ENCODE results near the gene SCO2. TPM values are rescaled to one million over a fixed set of nuclear protein-coding genes. Genes with fewer than 3 reads are reported as not detected.

The SCO2 gene
- total and polyA plus RNA-seq, 10 of the 15 experiments (the other 5 are each of a cell fraction or from before 2014, with no cell fraction given): 0.18 to 16.0 (median 2.4) TPM; not detected in 1

GRCh38 chr22:50526108-50526833 lies 873 bp upstream of the SCO2 start (continued):
- TF ChIP-seq RUNX3 (IDR thresholded peaks at IDR 0.05; ENCODE audit: low read length): no peak
- TF ChIP-seq, protein P1, sequence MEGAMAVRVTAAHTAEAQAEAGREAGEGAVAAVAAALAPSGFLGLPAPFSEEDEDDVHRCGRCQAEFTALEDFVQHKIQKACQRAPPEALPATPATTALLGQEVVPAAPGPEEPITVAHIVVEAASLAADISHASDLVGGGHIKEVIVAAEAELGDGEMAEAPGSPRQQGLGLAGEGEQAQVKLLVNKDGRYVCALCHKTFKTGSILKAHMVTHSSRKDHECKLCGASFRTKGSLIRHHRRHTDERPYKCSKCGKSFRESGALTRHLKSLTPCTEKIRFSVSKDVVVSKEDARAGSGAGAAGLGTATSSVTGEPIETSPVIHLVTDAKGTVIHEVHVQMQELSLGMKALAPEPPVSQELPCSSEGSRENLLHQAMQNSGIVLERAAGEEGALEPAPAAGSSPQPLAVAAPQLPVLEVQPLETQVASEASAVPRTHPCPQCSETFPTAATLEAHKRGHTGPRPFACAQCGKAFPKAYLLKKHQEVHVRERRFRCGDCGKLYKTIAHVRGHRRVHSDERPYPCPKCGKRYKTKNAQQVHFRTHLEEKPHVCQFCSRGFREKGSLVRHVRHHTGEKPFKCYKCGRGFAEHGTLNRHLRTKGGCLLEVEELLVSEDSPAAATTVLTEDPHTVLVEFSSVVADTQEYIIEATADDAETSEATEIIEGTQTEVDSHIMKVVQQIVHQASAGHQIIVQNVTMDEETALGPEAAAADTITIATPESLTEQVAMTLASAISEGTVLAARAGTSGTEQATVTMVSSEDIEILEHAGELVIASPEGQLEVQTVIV (IDR thresholded peaks at IDR 0.05; ENCODE audit: borderline replicate concordance, partially characterized antibody): no peak

GRCh38 chr22:50525858-50526107 lies 385 bp upstream of the SCO2 start:
- H3K9ac ChIP-seq (ENCODE audit: control insufficient read depth, insufficient read depth, low read length): peak overlapping the region; percentile 94; the same call in 1 of the 2 replicates

More at GRCh38 chr22:50525858-50526107, 385 bp upstream of the SCO2 start:
- CTCF ChIA-PET: interaction anchor here (0.6 to 3.5 kb wide), 28 partner anchors 8 to 250 kb away, joined by 3 to 38 read pairs (median 4); partner anchors contain the start of genes ARSA, KLHDC7B, LMF2 and NCAPH2
- H3K27ac ChIP-seq (ENCODE audit: control insufficient read depth, insufficient read depth): peak overlapping the region; percentile 94
- in situ Hi-C loops (cut with MboI) (loop anchor here (5.0 kb wide), 1 partner anchor 97 kb away; no protein-coding TSS in a partner anchor), intact Hi-C loops (cut with micrococcal nuclease; ENCODE audit: unreplicated experiment) (loop anchor here (5.0 kb wide), 2 partner anchors 37 to 57 kb away; partner anchors contain the start of genes CHKB and SYCE3)
- 0% methylated on average over 2 of the region's 33 CpGs for WGBS (ENCODE audit: insufficient coverage, insufficient replicate concordance, low lambda C conversion rate, missing lambda C conversion rate)
- H3K4me2 ChIP-seq (ENCODE audit: control insufficient read depth, insufficient read depth): peak overlapping the region; percentile 99
- peaks cover 16% of the 10 kb centered on the region for H3K4me1 ChIP-seq (ENCODE audit: control insufficient read depth, insufficient read depth, low read length)
- H3K27me3 ChIP-seq (replicated peaks in 1 of 2; ENCODE audit: control insufficient read depth in 2 of 2, insufficient read depth in 2 of 2, low read length in 1 of 2): no peaks in the 10 kb centered on the region
- peaks cover 5 to 30% of the 10 kb centered on the region in 2 experiments; a peak in 3 of 4 replicates for H3K36me3 ChIP-seq (ENCODE audit: control insufficient read depth in 2 of 2, insufficient read depth in 2 of 2, low read length in 1 of 2)
- RAD21 ChIA-PET (ENCODE audit: unreplicated experiment): interaction anchor here (0.6 to 6.3 kb wide), 24 partner anchors 9 to 285 kb away, joined by 3 to 106 read pairs (median 4); partner anchors contain the start of genes CHKB, LMF2, NCAPH2 and SYCE3
- H3K9me3 ChIP-seq (replicated peaks; ENCODE audit: control insufficient read depth, insufficient read depth, low read length): no peaks in the 10 kb centered on the region
- TF ChIP-seq SIN3A (IDR thresholded peaks at IDR 0.05; ENCODE audit: low read depth, low read length): 0 out of 2 replicates have a peak, but pooled peaks have one; percentile 7
- no peak for TF ChIP-seq ASH2L (IDR thresholded peaks at IDR 0.05; ENCODE audit: borderline replicate concordance, low read depth)
- peaks cover 56% of the 10 kb centered on the region for H3K79me2 ChIP-seq (ENCODE audit: control insufficient read depth, insufficient read depth, low read length)
- H2AFZ ChIP-seq (ENCODE audit: control insufficient read depth, low read depth, low read length): peak overlapping the region; percentile 55; the same call in 1 of the 2 replicates
- BruUV-seq (replicated peaks): no TSS peak
- ATAC-seq (no peak), DNase-seq (ENCODE audit: low read depth, low spot score) (no peak), FAIRE-seq (no peak)
- SMC1A ChIA-PET (ENCODE audit: uncharacterized antibody, unreplicated experiment): interaction anchor here (0.7 to 5.8 kb wide), 16 partner anchors 9 to 275 kb away, joined by 3 to 58 read pairs (median 6); partner anchors contain the start of genes CHKB, HDAC10, LMF2 and NCAPH2
- POLR2A ChIA-PET: interaction anchor here (0.5 to 6.5 kb wide), 19 partner anchors 11 to 211 kb away, joined by 3 to 232 read pairs (median 5); partner anchors contain the start of genes KLHDC7B, LMF2, NCAPH2 and SYCE3
- no peaks in the 10 kb centered on the region for H4K20me1 ChIP-seq (ENCODE audit: control insufficient read depth, insufficient read depth)
- H3K4me3 ChIP-seq: peak overlapping the region; percentile 74

Measured in GM12878 (cell line).